Endometrial microvascular endothelial cells (primary cell): Measurements from ENCODE around the gene MRM2. TPM values are rescaled to one million over a fixed set of nuclear protein-coding genes. Genes with fewer than 3 reads are reported as not detected.

Experiments used
- in situ Hi-C: cut with HindIII; loops from 2 replicates; pipeline ENCODE4 v1.10.0; 2017; ENCODE audit warnings: low sequenced_read_pairs, low pct_unique_long_range_greater_than_20kb; ENCODE audit errors: inconsistent ontology term
- total RNA-seq: library from RNA; depleted of rRNA; stranded (reverse); fragments of >200 nt; gene quantifications from one replicate; pipeline ENCODE4 v1.2.3, GENCODE V29; 2015; ENCODE audit errors: inconsistent ontology term

The MRM2 gene
- total RNA-seq, 1 donor from 2014 or later: 30.4 TPM

GRCh38 chr7:2212906-2213305 lies 29.1 kb downstream of the MRM2 start:
- in situ Hi-C loops: no loop called here

- in situ Hi-C loops: no loop called here
Observed at GRCh38 chr7:2211926-2212325, 30.1 kb downstream of the MRM2 start.

GRCh38 chr7:2211259-2211880 lies 30.6 kb downstream of the MRM2 start:
- in situ Hi-C loops: no loop called here

DNA sequence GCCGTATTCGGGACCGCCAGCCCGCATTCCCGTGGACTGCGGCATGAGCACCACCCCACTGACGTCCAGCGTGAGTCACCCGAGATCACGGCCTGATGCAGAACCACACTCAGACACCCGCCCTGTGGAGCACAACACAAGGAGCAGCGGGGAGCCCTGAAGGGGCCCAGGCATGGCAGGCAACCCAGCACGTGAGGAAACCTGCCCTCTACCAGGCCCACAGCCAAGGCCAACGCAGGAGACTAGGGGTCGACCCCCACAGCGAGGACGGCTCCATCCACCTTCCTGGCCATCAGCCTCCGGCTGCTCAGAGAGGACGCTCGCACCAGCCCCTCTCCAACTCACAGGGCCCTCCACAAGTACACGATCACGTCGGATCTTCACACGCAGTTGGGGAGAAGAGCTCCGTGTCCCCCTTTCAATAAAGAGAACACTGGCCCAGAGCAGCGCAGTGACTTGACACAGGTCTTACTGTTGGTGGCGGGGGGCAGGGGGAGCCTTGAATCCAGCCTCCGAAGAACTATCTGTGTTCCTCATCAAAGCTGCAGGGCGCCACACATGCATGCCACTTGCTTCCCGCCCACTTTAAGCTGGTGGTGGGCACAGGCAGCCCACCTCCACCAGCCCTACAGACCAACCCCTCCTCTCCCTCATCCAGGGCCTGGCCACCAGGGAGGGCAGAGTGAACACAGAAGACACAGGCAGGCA lies 31.3 kb downstream of the MRM2 start:
- in situ Hi-C loops: no loop called here

- in situ Hi-C loops: no loop called here
Observed at GRCh38 chr7:2209961-2210323, 32.1 kb downstream of the MRM2 start.

DNA sequence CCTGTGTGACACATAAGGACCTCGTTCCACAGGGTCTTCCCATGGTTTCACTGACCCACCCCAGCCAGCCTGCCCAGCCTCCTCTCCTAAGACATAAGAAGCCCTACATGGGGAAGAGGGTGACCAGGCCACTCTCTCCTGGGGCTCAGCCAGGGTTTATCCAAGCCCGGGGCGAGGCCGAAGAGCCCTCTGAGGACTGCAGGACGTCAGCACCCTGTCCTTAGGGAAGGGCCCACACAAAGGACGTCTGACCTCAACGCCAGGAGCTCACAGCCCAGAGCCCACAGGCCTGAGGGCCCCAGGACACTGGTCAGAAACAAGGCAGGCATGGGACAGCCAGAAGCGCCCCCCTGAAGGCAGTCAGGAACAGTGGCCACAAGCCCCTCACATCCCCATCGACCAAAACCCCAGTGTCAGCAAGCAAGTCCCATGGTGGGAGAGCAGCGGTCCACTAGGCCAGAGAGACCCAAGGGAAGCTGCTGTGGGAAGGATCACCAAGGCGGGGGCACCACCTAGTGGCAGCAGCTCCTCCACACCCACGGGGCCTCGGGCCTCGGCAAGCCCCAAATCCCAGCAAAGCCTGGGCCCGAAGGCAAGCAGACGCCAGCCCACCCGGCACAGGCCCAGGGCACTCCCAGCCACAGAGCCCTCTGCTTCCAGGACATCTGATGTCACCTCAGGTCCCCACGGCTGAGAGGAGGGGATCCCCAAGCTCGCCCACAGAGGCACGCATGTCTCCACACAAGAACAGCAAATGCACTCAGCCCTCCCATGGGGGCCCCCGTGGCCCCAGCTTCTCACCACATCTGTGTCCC lies 32.7 kb downstream of the MRM2 start:
- in situ Hi-C loops: no loop called here

DNA sequence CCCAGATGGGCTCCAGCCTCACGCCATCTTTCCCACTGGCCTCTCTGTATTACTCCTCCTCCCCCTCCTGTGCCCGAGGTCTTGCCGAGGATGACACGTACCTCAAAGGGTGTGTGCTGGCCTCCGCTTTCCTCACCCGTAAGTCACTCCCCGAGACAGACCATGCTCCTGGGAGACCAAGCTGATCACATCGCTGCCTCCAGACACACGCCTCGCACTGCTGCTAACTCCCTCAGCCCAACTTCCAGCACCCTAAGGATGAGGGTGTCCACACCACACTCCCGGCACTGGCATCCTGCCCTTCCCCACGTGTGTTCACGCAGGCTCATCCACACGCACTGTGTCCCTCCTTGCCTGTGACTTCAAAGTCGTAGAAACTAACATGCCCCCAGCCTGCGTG lies 33.3 kb downstream of the MRM2 start:
- in situ Hi-C loops: no loop called here

DNA sequence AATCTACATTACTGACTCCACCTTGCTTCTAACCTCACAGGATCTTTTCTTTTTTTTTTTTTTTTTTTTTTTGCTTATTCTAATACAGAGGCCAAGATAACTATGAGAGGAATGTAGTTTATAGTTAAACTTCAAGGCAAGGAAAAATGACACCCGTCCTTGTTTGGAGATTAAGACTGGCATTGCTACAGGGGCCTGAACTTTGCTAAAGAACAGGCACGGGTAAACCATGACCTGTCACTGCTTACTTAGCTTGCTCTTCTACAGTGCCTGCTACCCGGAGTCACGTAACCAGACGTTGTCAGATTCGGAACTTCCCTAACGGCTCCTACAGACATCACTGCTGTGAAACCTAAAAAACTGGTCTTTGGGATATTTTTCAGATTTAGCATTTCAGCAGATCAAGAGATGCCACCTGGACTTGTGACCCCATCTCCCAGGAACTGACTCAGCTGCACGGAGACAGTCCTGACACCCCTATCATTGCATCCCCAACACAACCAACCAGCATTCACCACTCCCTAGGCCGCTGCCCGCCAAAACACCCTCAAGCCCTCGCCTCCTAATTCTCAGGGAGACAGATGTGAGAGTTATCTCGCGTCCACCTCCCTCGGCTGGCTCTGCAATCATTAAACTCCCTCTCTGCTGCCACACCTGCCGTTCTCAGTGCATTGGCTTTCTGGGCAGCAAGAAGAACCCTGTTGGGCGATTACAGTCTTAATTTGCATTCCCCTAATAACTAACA lies 36.8 kb downstream of the MRM2 start:
- in situ Hi-C loops: no loop called here

DNA sequence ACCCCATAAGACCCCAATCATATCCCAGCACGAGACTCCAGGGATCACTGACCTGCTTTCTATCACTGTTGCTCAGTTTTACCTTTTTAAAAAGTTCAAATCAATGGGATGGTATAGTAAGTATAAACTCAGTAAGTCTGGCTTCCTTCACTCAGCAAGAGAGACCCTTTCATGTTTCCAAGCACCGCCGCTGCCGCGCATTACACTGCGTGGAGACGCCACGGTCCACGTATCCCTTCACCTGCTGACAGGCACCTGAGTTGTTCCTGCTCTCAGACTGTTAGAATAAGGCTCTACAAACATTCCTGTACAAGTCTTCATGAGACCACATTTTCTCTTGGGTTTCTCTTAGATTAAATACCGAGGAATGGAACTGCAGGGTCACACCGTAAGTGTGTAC lies 37.6 kb downstream of the MRM2 start:
- in situ Hi-C loops: no loop called here

DNA sequence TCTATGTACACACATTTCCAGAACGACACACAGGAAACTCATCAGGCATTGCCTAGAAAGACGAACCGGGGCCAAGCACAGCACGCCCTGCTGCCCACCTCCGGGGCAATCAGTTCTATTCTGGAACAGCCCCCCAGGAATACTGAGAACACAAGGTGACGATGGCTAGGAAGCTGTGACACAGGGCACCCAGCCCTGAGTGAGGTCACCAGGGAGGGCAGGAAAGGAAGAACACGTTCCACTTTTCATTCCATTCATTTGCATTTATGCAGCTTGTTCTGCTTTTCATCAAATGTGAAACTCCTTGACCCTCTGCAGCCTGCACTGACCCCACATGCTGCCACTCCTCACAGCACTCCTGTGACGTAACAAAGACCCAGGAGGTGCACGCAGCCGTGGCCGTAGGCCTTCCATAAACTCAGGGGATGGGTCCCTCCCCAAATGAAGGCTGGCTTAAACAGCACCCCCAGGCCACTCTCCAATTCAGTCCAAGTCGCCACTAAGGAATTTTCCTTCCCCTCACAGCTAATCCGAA lies 38.2 kb downstream of the MRM2 start:
- in situ Hi-C loops: no loop called here

DNA sequence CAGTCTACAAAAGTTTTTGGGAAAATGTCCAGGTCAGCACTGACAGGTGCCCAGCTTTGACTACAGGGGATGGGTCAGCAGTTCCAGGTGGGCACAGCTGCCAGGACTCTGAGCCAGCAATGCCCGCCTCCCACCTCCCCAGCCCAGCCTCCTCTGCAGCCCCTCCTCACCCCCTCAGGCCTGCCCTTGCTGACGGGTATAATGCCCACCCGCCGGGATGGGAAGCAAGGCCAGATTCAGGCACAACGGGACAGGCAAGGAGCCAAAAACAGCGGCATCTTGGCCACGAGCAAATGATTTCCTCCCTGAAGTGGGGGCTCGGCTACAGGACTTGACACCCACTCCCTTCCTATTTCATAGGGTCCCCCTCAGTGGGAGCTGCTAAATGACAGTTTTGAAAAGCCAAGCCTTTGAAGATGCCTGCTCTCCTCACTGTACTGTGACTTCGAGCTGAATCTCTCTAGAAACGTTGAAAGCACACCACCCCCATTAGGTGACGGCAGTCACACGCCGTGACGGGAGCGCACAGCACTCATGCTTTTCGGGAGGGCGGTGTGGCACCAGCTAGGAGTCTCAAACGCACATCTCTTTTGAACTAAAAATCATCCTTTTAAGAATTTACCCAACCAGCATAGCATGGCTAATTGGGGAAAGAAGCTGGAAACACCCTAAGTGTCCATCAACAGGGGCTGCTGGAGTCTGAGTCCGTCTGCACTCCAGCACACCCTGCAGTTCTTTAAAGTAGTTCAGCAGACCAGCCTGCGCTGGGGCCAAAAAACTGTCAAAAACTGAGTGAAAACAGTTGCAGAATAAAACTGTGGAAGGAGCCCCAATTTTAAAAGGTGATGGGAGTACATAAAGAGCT lies 38.9 kb downstream of the MRM2 start:
- in situ Hi-C loops: no loop called here

GRCh38 chr7:2202361-2202761 lies 39.6 kb downstream of the MRM2 start:
- in situ Hi-C loops: no loop called here

GRCh38 chr7:2201686-2202360 lies 40.2 kb downstream of the MRM2 start:
- in situ Hi-C loops: no loop called here

GRCh38 chr7:2201128-2201527 lies 40.9 kb downstream of the MRM2 start:
- in situ Hi-C loops: no loop called here

DNA sequence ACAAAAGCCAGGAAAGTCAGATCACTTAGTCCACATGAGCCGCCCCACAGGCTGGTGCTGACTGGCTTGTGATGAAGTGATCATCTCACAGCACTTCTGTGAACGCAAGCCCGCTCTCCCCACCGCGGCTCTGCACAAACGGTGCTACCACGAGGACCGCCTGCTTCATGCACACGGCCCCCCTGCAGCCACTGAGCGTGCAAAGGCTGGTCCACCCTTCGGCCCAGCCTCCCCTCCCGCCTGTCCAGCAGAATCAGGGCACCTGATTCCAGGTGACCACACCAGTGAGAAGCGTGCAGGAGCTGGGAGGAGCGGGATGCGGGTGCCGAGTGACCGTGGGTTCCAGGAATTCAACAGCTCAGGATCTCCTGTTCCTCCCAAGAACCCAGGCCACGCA lies 41.4 kb downstream of the MRM2 start:
- in situ Hi-C loops: no loop called here

- in situ Hi-C loops: no loop called here
Observed at GRCh38 chr7:2199956-2200583, 41.9 kb downstream of the MRM2 start.

- in situ Hi-C loops: no loop called here
Observed at GRCh38 chr7:2199528-2199927, 42.5 kb downstream of the MRM2 start.
